Esophagus squamous epithelium (tissue), 4 donors: ENCODE measurements around the gene CORT.

ENCODE experiments used
- CTCF ChIP-seq, 6 experiments: fragments of 450-650 bp in 4 of 6; fragments of 200-600 bp in 2 of 6; sonication (generic) in 2 of 6; IDR thresholded peaks; one replicate each; pipeline ENCODE4 v1.5.1; 2016 to 2019; ENCODE audit warnings: antibody characterized with exemption in 6 of 6, mild to moderate bottlenecking in 4 of 6, moderate library complexity in 4 of 6
- POLR2A ChIP-seq, 4 donors: fragments of 450-650 bp; IDR thresholded peaks; one replicate each; pipeline ENCODE4 v1.6.1; 2017; ENCODE audit warnings: antibody characterized with exemption in 4 of 4, mild to moderate bottlenecking in 4 of 4, moderate library complexity in 3 of 4

- TF ChIP-seq CTCF (IDR thresholded peaks at IDR 0.05): no peak
- no peak for TF ChIP-seq POLR2A (IDR thresholded peaks at IDR 0.05)
Observed at GRCh38 chr1:10446790-10447422, 2.9 kb upstream of the CORT start.
